ENCODE results near the gene GATB.

GATB gene

DNA sequence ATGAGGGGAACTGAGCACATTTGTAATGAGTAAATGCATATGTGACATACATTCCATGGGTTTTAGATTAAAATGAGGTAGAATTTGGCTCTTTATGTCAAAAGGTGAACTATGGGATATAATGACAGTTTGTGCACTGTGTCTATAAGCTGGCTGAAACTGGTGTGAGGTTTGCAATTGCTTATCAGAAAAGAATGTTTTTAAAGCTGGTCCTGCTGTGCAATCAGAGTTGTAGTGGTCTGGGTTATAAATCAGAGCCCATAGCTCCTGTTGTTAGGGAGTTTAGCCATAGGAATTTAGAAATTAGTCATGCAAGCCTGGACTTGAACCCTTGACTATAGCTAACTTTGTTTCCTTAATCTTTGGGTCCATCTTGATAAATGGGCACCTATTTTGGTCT lies 23.1 kb upstream of the GATB start:
- CTCF ChIA-PET = no interaction called here
- POLR2A ChIA-PET = no interaction called here

DNA sequence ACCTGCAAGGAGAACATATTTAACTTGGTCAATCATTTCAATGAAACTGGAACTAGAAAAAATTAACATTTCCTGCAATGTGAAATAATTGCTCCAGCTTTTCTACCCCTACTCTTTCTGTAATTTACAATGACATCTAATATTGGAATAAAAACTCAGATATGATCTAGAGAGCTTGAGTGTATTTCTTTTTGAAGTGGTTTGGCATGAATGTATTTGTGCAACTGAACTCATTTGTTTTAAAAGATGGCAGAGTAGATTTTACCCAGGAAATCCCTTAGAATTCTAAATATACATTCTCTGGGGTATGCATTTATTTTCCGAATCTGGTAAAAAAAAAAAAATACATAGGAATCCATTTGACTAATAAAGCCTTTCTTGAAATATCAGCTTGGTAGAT lies 21.5 kb upstream of the GATB start:
- no peak overlapping the region for H3K27ac ChIP-seq (ENCODE audit: extremely low read depth, low read depth, low read length)
- no peaks in the 10 kb centered on the region for H3K9me3 ChIP-seq (ENCODE audit: control insufficient read depth, insufficient read depth, low read depth, low read length)
- H3K36me3 ChIP-seq (ENCODE audit: control insufficient read depth in 2 of 2, insufficient read depth in 1 of 2, low read length in 2 of 2) = no peaks in the 10 kb centered on the region
- TF ChIP-seq, protein P1, sequence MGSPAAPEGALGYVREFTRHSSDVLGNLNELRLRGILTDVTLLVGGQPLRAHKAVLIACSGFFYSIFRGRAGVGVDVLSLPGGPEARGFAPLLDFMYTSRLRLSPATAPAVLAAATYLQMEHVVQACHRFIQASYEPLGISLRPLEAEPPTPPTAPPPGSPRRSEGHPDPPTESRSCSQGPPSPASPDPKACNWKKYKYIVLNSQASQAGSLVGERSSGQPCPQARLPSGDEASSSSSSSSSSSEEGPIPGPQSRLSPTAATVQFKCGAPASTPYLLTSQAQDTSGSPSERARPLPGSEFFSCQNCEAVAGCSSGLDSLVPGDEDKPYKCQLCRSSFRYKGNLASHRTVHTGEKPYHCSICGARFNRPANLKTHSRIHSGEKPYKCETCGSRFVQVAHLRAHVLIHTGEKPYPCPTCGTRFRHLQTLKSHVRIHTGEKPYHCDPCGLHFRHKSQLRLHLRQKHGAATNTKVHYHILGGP (tag by site-specific recombination; IDR thresholded peaks at IDR 0.05) = no peak
- TF ChIP-seq ZNF610 (tag by site-specific recombination; IDR thresholded peaks at IDR 0.05; ENCODE audit: borderline replicate concordance) (no peak), ZNF837 (tag by site-specific recombination; IDR thresholded peaks at IDR 0.05) (no peak), ZNF660 (tag by site-specific recombination; IDR thresholded peaks at IDR 0.05) (no peak), ZNF747 (tag by site-specific recombination; IDR thresholded peaks at IDR 0.05) (no peak), ZBTB17 (tag by site-specific recombination; IDR thresholded peaks at IDR 0.05) (no peak)
- ChIA-PET POLR2A (no interaction called here), CTCF (interaction anchor here (0.7 kb wide), 1 partner anchor 241 kb away, joined by 3 read pairs; no protein-coding TSS in a partner anchor)
- no peaks in the 10 kb centered on the region for H3K4me1 ChIP-seq (ENCODE audit: control insufficient read depth, insufficient read depth, low read length)
- no peak overlapping the region for H3K4me3 ChIP-seq (ENCODE audit: low read depth, low read length)

More for the DNA sequence above, 23.1 kb upstream of the GATB start:
- no peaks in the 10 kb centered on the region for H3K4me1 ChIP-seq (ENCODE audit: control insufficient read depth, insufficient read depth, low read length)
- H3K4me3 ChIP-seq (ENCODE audit: low read depth, low read length) = no peak overlapping the region
- no peaks in the 10 kb centered on the region for H3K36me3 ChIP-seq (ENCODE audit: control insufficient read depth in 2 of 2, insufficient read depth in 1 of 2, low read length in 2 of 2)
- H3K9me3 ChIP-seq (ENCODE audit: control insufficient read depth, insufficient read depth, low read depth, low read length) = no peaks in the 10 kb centered on the region
- TF ChIP-seq ZNF133 (tag by site-specific recombination; IDR thresholded peaks at IDR 0.05) (no peak), FEZF1 (tag by site-specific recombination; IDR thresholded peaks at IDR 0.05) (peak; percentile 77), GFI1B (tag by site-specific recombination; IDR thresholded peaks at IDR 0.05) (peak; percentile 87), ZNF558 (tag by site-specific recombination; IDR thresholded peaks at IDR 0.05) (no peak)
- TF ChIP-seq, protein P2, sequence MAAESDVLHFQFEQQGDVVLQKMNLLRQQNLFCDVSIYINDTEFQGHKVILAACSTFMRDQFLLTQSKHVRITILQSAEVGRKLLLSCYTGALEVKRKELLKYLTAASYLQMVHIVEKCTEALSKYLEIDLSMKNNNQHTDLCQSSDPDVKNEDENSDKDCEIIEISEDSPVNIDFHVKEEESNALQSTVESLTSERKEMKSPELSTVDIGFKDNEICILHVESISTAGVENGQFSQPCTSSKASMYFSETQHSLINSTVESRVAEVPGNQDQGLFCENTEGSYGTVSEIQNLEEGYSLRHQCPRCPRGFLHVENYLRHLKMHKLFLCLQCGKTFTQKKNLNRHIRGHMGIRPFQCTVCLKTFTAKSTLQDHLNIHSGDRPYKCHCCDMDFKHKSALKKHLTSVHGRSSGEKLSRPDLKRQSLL (tag by site-specific recombination; IDR thresholded peaks at IDR 0.05) = no peak
- TF ChIP-seq, protein P3, sequence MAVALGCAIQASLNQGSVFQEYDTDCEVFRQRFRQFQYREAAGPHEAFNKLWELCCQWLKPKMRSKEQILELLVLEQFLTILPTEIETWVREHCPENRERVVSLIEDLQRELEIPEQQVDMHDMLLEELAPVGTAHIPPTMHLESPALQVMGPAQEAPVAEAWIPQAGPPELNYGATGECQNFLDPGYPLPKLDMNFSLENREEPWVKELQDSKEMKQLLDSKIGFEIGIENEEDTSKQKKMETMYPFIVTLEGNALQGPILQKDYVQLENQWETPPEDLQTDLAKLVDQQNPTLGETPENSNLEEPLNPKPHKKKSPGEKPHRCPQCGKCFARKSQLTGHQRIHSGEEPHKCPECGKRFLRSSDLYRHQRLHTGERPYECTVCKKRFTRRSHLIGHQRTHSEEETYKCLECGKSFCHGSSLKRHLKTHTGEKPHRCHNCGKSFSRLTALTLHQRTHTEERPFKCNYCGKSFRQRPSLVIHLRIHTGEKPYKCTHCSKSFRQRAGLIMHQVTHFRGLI (tag by site-specific recombination; IDR thresholded peaks at IDR 0.05) = no peak
- H3K27ac ChIP-seq (ENCODE audit: extremely low read depth, low read depth, low read length) = no peak overlapping the region

DNA sequence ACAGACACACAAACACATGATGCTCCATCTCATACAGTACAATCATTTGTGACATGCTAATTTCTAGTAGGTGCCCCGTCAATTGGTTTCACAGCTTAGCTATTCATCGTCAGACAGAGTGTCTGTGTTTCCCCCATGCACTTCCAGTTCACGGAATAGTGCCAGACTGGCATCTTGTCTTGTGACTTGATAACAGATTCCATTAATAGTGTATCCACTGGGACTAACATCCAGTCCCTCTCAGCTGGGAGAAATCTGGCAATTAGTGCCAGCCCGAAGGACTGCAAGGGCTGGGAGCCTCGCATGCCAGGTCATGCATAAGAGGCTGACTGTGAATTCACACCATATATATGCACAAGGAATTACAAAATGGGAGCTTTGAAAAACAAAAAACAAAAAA lies 20.2 kb upstream of the GATB start:
- no peaks in the 10 kb centered on the region for H3K9me3 ChIP-seq (ENCODE audit: control insufficient read depth, insufficient read depth, low read depth, low read length)
- ChIA-PET POLR2A (no interaction called here), CTCF (interaction anchor here (0.9 kb wide), 1 partner anchor 25 kb away, joined by 3 read pairs; no protein-coding TSS in a partner anchor)
- H3K36me3 ChIP-seq (ENCODE audit: control insufficient read depth in 2 of 2, insufficient read depth in 1 of 2, low read length in 2 of 2) = no peaks in the 10 kb centered on the region
- H3K27ac ChIP-seq (ENCODE audit: extremely low read depth, low read depth, low read length) = no peak overlapping the region
- TF ChIP-seq ZNF239 (tag by site-specific recombination; IDR thresholded peaks at IDR 0.05) = no peak
- no peak for TF ChIP-seq GLI4 (tag by site-specific recombination; IDR thresholded peaks at IDR 0.05)
- no peak for TF ChIP-seq ZNF23 (tag by site-specific recombination; IDR thresholded peaks at IDR 0.05; ENCODE audit: borderline replicate concordance)
- no peak for TF ChIP-seq ZNF223 (tag by site-specific recombination; IDR thresholded peaks at IDR 0.05)
- TF ChIP-seq ZSCAN16 (tag by site-specific recombination; IDR thresholded peaks at IDR 0.05) = no peak
- TF ChIP-seq, protein P1 (tag by site-specific recombination; IDR thresholded peaks at IDR 0.05) = no peak
- no peak for TF ChIP-seq ZNF558 (tag by site-specific recombination; IDR thresholded peaks at IDR 0.05)
- TF ChIP-seq HOXA7 (CRISPR knock-in tag; IDR thresholded peaks at IDR 0.05; ENCODE audit: borderline replicate concordance) = no peak
- TF ChIP-seq WT1 (tag by site-specific recombination; IDR thresholded peaks at IDR 0.05) = no peak
- no peak for TF ChIP-seq YY2 (tag by site-specific recombination; IDR thresholded peaks at IDR 0.05)
- no peak for TF ChIP-seq ZNF830 (tag by site-specific recombination; IDR thresholded peaks at IDR 0.05; ENCODE audit: low read depth)
- H3K4me1 ChIP-seq (ENCODE audit: control insufficient read depth, insufficient read depth, low read length) = no peaks in the 10 kb centered on the region
- H3K4me3 ChIP-seq (ENCODE audit: low read depth, low read length) = no peak overlapping the region

Measured in HEK293 (cell line).